ENCODE measurements around the gene RBM26.

DNA sequence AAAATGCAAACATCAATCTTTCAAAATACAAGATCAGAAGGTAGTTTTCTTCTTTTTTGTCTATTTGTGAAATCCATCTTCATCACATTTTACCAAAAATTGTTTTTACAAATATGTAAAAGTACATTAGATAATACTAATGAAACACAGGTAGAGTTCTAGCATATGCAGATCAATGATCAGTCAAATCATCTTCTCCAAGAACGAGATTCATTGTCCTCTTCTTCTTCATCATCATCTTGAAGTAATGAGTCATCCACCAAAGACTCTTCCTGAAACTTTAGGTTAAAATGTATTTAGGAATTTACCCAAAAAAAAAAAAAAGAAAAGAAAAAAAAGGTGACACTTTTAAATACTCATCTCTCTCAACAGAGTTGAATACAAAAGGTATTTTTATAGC, 85.6 kb downstream of the RBM26 start:
- TF ChIP-seq RXRA (IDR thresholded peaks at IDR 0.05) (no peak), RAD21 (IDR thresholded peaks at IDR 0.05) (no peak)
- TF ChIP-seq, protein P1, sequence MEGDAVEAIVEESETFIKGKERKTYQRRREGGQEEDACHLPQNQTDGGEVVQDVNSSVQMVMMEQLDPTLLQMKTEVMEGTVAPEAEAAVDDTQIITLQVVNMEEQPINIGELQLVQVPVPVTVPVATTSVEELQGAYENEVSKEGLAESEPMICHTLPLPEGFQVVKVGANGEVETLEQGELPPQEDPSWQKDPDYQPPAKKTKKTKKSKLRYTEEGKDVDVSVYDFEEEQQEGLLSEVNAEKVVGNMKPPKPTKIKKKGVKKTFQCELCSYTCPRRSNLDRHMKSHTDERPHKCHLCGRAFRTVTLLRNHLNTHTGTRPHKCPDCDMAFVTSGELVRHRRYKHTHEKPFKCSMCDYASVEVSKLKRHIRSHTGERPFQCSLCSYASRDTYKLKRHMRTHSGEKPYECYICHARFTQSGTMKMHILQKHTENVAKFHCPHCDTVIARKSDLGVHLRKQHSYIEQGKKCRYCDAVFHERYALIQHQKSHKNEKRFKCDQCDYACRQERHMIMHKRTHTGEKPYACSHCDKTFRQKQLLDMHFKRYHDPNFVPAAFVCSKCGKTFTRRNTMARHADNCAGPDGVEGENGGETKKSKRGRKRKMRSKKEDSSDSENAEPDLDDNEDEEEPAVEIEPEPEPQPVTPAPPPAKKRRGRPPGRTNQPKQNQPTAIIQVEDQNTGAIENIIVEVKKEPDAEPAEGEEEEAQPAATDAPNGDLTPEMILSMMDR (IDR thresholded peaks at IDR 0.05; ENCODE audit: low read depth, low read length, missing input control) = no peak
